Neural cell (in vitro differentiated cells): ENCODE data around the gene MGAM2. TPM values are rescaled to one million over a fixed set of nuclear protein-coding genes. Genes with fewer than 3 reads are reported as not detected.

Source experiments
- H2AFZ ChIP-seq: fragments of 200-600, 300-800 bp; sonication (generic), shearing (Covaris generic); 2 replicates; pipeline ENCODE4 v1.6.0; 2014; ENCODE audit warnings: low read depth, mild to moderate bottlenecking, antibody characterized with exemption, low read length, moderate library complexity
- H3F3A ChIP-seq: fragments of 200-600 bp; shearing (Covaris generic); 2 replicates; pipeline ENCODE4 v1.6.1; 2016; ENCODE audit warnings: mild to moderate bottlenecking, moderate library complexity, mixed read lengths, antibody characterized with exemption, low read length; ENCODE audit not compliant: insufficient read depth, poor library complexity, severe bottlenecking
- H3K27ac ChIP-seq: fragments of 200-600, 300-800 bp; sonication (generic), shearing (Covaris generic); 2 replicates; pipeline ENCODE4 v1.5.1; 2014; ENCODE audit warnings: mild to moderate bottlenecking, low read length, moderate library complexity
- H3K27me3 ChIP-seq: fragments of 300-800, 200-600 bp; sonication (generic), shearing (Covaris generic); 2 replicates; pipeline ENCODE4 v1.6.0; 2014; ENCODE audit warnings: mild to moderate bottlenecking, low read depth, low read length, moderate library complexity; ENCODE audit not compliant: insufficient read depth
- H3K36me3 ChIP-seq: fragments of 300-800, 200-600 bp; sonication (generic), shearing (Covaris generic); 2 replicates; pipeline ENCODE4 v1.5.1; 2014; ENCODE audit warnings: mild to moderate bottlenecking, antibody characterized with exemption, low read length, moderate library complexity; ENCODE audit not compliant: insufficient read depth
- H3K4me2 ChIP-seq: fragments of 300-800, 200-600 bp; sonication (generic), shearing (Covaris generic); 2 replicates; pipeline ENCODE4 v1.6.0; 2014; ENCODE audit warnings: mild to moderate bottlenecking, low read length
- H3K4me3 ChIP-seq: fragments of 300-800, 200-600 bp; sonication (generic), shearing (Covaris generic); 2 replicates; pipeline ENCODE4 v1.5.1; 2014; ENCODE audit warnings: mild to moderate bottlenecking, low read length, moderate library complexity
- H3K79me2 ChIP-seq: fragments of 200-600 bp; shearing (Covaris generic); replicated peaks from 2 replicates; pipeline ENCODE4 v1.6.0; 2014; ENCODE audit warnings: mild to moderate bottlenecking, low read length, moderate library complexity; ENCODE audit not compliant: insufficient read depth
- H3K9ac ChIP-seq: fragments of 300-800, 200-600 bp; sonication (generic), shearing (Covaris generic); 2 replicates; pipeline ENCODE4 v1.6.1; 2016; ENCODE audit warnings: mild to moderate bottlenecking, low read length, mixed read lengths
- H3K9me2 ChIP-seq: fragments of 200-600 bp; shearing (Covaris generic); 2 replicates; pipeline ENCODE4 v1.6.1; 2016; ENCODE audit warnings: mild to moderate bottlenecking, low read length, mixed read lengths; ENCODE audit not compliant: insufficient read depth
- H3K9me3 ChIP-seq: fragments of 200-600, 300-800 bp; sonication (generic), shearing (Covaris generic); 2 replicates; pipeline ENCODE4 v1.6.1; 2016; ENCODE audit warnings: mild to moderate bottlenecking, mixed run types, low read length, moderate library complexity, mixed read lengths
- H4K20me1 ChIP-seq: fragments of 200-600 bp; shearing (Covaris generic); 2 replicates; pipeline ENCODE4 v1.6.1; 2016; ENCODE audit warnings: mild to moderate bottlenecking, mixed run types; ENCODE audit not compliant: insufficient read depth
- EP300 ChIP-seq: fragments of 450-650 bp; conservative IDR thresholded peaks from 2 replicates; pipeline ENCODE4 v1.6.1; 2014; ENCODE audit warnings: antibody characterized with exemption, mild to moderate bottlenecking, moderate library complexity; ENCODE audit not compliant: poor library complexity, severe bottlenecking
- EZH2 ChIP-seq: fragments of 200-600, 300-800 bp; shearing (Covaris generic), sonication (generic); IDR thresholded peaks from 2 replicates; pipeline ENCODE4 v1.6.1; 2014; ENCODE audit warnings: antibody characterized with exemption, low read length, borderline replicate concordance, mild to moderate bottlenecking; ENCODE audit not compliant: insufficient read depth, poor library complexity, severe bottlenecking
- MXI1 ChIP-seq: fragments of 450-650 bp; conservative IDR thresholded peaks from 2 replicates; pipeline ENCODE4 v1.6.1; 2014; ENCODE audit warnings: antibody characterized with exemption, mild to moderate bottlenecking; ENCODE audit not compliant: poor library complexity, severe bottlenecking
- POLR2AphosphoS5 ChIP-seq: IDR thresholded peaks from 2 replicates; pipeline ENCODE4 v1.6.1; 2012
- RAD21 ChIP-seq: fragments of 450-650 bp; conservative IDR thresholded peaks from 2 replicates; pipeline ENCODE4 v1.6.1; 2014; ENCODE audit warnings: antibody characterized with exemption, mild to moderate bottlenecking, moderate library complexity
- REST ChIP-seq: IDR thresholded peaks from 2 replicates; pipeline ENCODE4 v1.6.1; 2012; ENCODE audit warnings: borderline replicate concordance
- SMC3 ChIP-seq: fragments of 450-650 bp; conservative IDR thresholded peaks from 2 replicates; pipeline ENCODE4 v1.6.1; 2014; ENCODE audit warnings: antibody characterized with exemption, mild to moderate bottlenecking, moderate library complexity; ENCODE audit not compliant: poor library complexity
- TAF1 ChIP-seq: IDR thresholded peaks from 2 replicates; pipeline ENCODE4 v1.6.1; 2012; ENCODE audit warnings: low read depth
- polyA plus RNA-seq: library from polyadenylated mRNA; depleted of rRNA; stranded (reverse); fragments of >200 nt; gene quantifications from 2 replicates; pipeline ENCODE4 v1.2.3, GENCODE V29; 2014
- TF ChIP-seq, protein P1 (sequence below): fragments of 450-650 bp; IDR thresholded peaks from 2 replicates; pipeline ENCODE4 v1.5.1; 2014; ENCODE audit warnings: antibody characterized with exemption, mild to moderate bottlenecking, moderate library complexity; ENCODE audit not compliant: poor library complexity, severe bottlenecking

The MGAM2 gene
- polyA plus RNA-seq, 1 donor from 2014 or later: 0.76 TPM

- TF ChIP-seq, protein P1, sequence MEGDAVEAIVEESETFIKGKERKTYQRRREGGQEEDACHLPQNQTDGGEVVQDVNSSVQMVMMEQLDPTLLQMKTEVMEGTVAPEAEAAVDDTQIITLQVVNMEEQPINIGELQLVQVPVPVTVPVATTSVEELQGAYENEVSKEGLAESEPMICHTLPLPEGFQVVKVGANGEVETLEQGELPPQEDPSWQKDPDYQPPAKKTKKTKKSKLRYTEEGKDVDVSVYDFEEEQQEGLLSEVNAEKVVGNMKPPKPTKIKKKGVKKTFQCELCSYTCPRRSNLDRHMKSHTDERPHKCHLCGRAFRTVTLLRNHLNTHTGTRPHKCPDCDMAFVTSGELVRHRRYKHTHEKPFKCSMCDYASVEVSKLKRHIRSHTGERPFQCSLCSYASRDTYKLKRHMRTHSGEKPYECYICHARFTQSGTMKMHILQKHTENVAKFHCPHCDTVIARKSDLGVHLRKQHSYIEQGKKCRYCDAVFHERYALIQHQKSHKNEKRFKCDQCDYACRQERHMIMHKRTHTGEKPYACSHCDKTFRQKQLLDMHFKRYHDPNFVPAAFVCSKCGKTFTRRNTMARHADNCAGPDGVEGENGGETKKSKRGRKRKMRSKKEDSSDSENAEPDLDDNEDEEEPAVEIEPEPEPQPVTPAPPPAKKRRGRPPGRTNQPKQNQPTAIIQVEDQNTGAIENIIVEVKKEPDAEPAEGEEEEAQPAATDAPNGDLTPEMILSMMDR: no peak
- TF ChIP-seq EZH2: no peak
- no peak for TF ChIP-seq MXI1
- no peak for TF ChIP-seq TAF1
- TF ChIP-seq POLR2AphosphoS5: no peak
- TF ChIP-seq SMC3: no peak
- no peak for TF ChIP-seq RAD21
- TF ChIP-seq EP300: no peak
- TF ChIP-seq REST: no peak
- no peaks in the 10 kb centered on the region for H3K9me2 ChIP-seq
- H3K4me3 ChIP-seq: no peak overlapping the region
- no peaks in the 10 kb centered on the region for H4K20me1 ChIP-seq
- no peaks in the 10 kb centered on the region for H3F3A ChIP-seq
- H3K36me3 ChIP-seq: no peaks in the 10 kb centered on the region
- no peak overlapping the region for H3K27ac ChIP-seq
- no peaks in the 10 kb centered on the region for H3K9me3 ChIP-seq
- H3K79me2 ChIP-seq: no peaks in the 10 kb centered on the region
- no peak overlapping the region for H3K4me2 ChIP-seq
- no peaks in the 10 kb centered on the region for H3K27me3 ChIP-seq
- H2AFZ ChIP-seq: no peak overlapping the region
- H3K9ac ChIP-seq: no peak overlapping the region
These were observed 38.8 kb downstream of the MGAM2 start for GRCh38 chr7:142150356-142150755.

DNA sequence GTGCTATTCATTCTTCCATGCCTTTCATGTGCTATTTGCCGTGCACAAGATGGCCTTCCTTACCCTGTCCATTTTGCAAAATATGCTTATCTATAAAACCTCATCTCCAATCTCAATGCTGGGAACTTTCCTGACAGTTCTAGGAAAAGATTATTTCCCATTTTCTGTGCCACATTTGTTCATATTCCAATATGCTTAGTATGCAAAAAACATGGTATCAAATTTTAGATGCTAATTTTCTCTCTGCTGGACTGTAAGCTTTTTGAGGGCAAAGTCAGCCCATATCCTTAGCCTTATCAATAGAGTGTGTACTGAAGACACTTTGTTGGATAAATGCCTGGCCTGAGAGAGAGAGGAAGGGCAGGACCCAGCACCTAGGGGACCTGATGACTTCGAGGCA lies 39.4 kb downstream of the MGAM2 start:
- Histone ChIP-seq H3K36me3 (no peaks in the 10 kb centered on the region), H3K27ac (no peak overlapping the region), H3K9ac (no peak overlapping the region), H3K9me3 (no peaks in the 10 kb centered on the region), H2AFZ (no peak overlapping the region), H3K4me3 (no peak overlapping the region), H3K79me2 (no peaks in the 10 kb centered on the region), H3F3A (no peaks in the 10 kb centered on the region), H3K27me3 (no peaks in the 10 kb centered on the region), H3K4me2 (no peak overlapping the region), H3K9me2 (no peaks in the 10 kb centered on the region), H4K20me1 (no peaks in the 10 kb centered on the region)
- no peak for TF ChIP-seq EZH2

- Histone ChIP-seq H3K4me2 (no peak overlapping the region), H3K9ac (no peak overlapping the region), H3K27me3 (no peaks in the 10 kb centered on the region), H3K27ac (no peak overlapping the region), H3K36me3 (no peaks in the 10 kb centered on the region), H3K4me3 (no peak overlapping the region), H2AFZ (no peak overlapping the region), H3K9me2 (no peaks in the 10 kb centered on the region), H3F3A (no peaks in the 10 kb centered on the region), H4K20me1 (no peaks in the 10 kb centered on the region), H3K9me3 (no peaks in the 10 kb centered on the region), H3K79me2 (no peaks in the 10 kb centered on the region)
- no peak for TF ChIP-seq MXI1
- no peak for TF ChIP-seq RAD21
- TF ChIP-seq, protein P1: no peak
- TF ChIP-seq EZH2: no peak
- TF ChIP-seq EP300: no peak
- no peak for TF ChIP-seq REST
- no peak for TF ChIP-seq POLR2AphosphoS5
- TF ChIP-seq TAF1: no peak
- TF ChIP-seq SMC3: no peak
These were observed 40.6 kb downstream of the MGAM2 start for GRCh38 chr7:142152076-142152475.
